Stomach (tissue), 9 donors: Measurements from ENCODE around the gene CITED4. TPM values are rescaled to one million over a fixed set of nuclear protein-coding genes. Genes with fewer than 3 reads are reported as not detected.

Source experiments
- DNase-seq, 2 donors: peaks; one replicate each; pipeline versions ENCODE4 v3.0.0 to v3.0.0-alpha.2; 2013 to 2019
- H3K27ac ChIP-seq, 5 donors: fragments of 200-600 bp in 4 of 5; sonication (generic) in 4 of 5; one replicate each; pipeline ENCODE4 v1.5.1; 2013 to 2019; ENCODE audit warnings: mild to moderate bottlenecking in 1 of 5, moderate library complexity in 1 of 5
- H3K27me3 ChIP-seq, 3 donors: fragments of 200-600 bp; sonication (generic); one replicate each; pipeline ENCODE4 v1.5.1; 2017 to 2019; ENCODE audit warnings: mixed run types in 1 of 3
- H3K36me3 ChIP-seq, 4 donors: fragments of 200-600 bp; sonication (generic); 1 replicate in 3 of 4; 2 replicates in 1 of 4; pipeline ENCODE4 v1.5.1; 2016 to 2019
- H3K4me1 ChIP-seq, 4 donors: fragments of 200-600 bp; sonication (generic); one replicate each; pipeline ENCODE4 v1.5.1; 2016 to 2019
- H3K4me3 ChIP-seq, 4 donors: fragments of 200-600 bp; sonication (generic) in 3 of 4; one replicate each; pipeline ENCODE4 v1.5.1; 2016 to 2019; ENCODE audit warnings: mild to moderate bottlenecking in 1 of 4
- H3K9me3 ChIP-seq, 4 donors: fragments of 200-600 bp; sonication (generic); one replicate each; pipeline ENCODE4 v1.5.1; 2016 to 2019
- CTCF ChIP-seq, 7 experiments: fragments of 450-650 bp in 4 of 7; fragments of 200-600 bp in 3 of 7; sonication (generic) in 3 of 7; IDR thresholded peaks; one replicate each; pipeline ENCODE4 v1.5.1; 2016 to 2019; ENCODE audit warnings: antibody characterized with exemption in 7 of 7, control low read depth in 2 of 7, mild to moderate bottlenecking in 1 of 7
- EP300 ChIP-seq: sonication (generic); formaldehyde crosslinking; IDR thresholded peaks from one replicate; pipeline ENCODE4 v1.6.1; 2017; ENCODE audit warnings: antibody characterized with exemption
- POLR2A ChIP-seq, 4 donors: fragments of 450-650 bp; IDR thresholded peaks; one replicate each; pipeline ENCODE4 v1.6.1; 2016; ENCODE audit warnings: antibody characterized with exemption in 4 of 4, control low read depth in 2 of 4, mild to moderate bottlenecking in 1 of 4, moderate library complexity in 1 of 4
- POLR2AphosphoS5 ChIP-seq, 3 donors: sonication (generic); formaldehyde crosslinking; IDR thresholded peaks; one replicate each; pipeline ENCODE4 v1.6.1; 2016; ENCODE audit warnings: antibody characterized with exemption in 3 of 3
- WGBS, 5 donors: extraction: QIAGEN DNeasy Blood & Tissue Kit in 3 of 5; methylation state at CpG; one replicate each; pipeline versions ENCODE4 v1.1.5 to v1.1.7; 2013 to 2018; 5-methylcytosine and 5-hydroxymethylcytosine counted together
- intact Hi-C: fragments of 100-400 bp; cut with DNase I; formaldehyde crosslinking; loops from one replicate; pipeline ENCODE4 v1.15.1; 2023; ENCODE audit warnings: low total_unique reads
- polyA plus RNA-seq, 3 donors: library from polyadenylated mRNA; stranded (reverse); fragments of 200-250 nt; gene quantifications; one replicate each; pipeline ENCODE4 v1.2.3, GENCODE V29; 2013
- total RNA-seq, 5 donors: library from RNA; depleted of rRNA; stranded (reverse); fragments of >200 nt; gene quantifications; one replicate each; pipeline versions ENCODE4 v1.1.0 to v1.2.3, GENCODE V29; 2014 to 2016
- donor health status: healthy with polysubstance abuse.
- donor health status: Bipolar disorder and iron deficiency.
- donor health status: healthy.

CITED4 gene
- total and polyA plus RNA-seq, 8 donors: 2.6 to 152 (median 28.7) TPM

DNA sequence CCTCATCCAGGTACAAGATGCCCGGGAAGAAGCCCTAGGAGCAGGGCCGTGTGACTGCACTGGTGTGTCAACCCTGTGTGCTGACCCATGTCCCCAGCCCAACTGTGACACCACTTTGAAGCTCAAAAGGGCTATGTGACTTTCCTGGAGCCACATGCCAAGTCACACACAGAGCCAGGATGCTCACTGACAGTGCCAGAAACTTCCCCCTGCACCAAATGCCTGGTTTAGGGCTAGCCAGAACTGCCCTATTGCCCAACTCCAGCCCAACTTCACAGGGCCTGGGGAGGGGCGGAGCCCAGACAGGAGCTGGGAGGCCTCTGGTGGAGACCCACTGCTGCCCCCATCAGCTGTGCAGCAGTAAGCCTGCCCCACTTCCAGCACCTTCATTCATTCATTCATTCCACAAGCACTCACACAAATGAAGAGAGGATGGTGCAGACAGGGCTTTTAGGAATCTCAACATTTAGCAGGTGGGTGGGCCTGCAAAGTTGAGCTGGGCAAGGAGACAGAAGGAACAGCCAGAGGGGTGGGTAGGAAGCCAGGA is 41.8 kb downstream of the CITED4 start:
- WGBS, 5 donors: 60 to 98% (median 92%) methylated on average over 2 to 3 of the region's 3 CpGs
- TF ChIP-seq POLR2AphosphoS5 (IDR thresholded peaks at IDR 0.05): no peak
- TF ChIP-seq EP300: no peak
- no peak for TF ChIP-seq CTCF (IDR thresholded peaks at IDR 0.05)
- no peak for TF ChIP-seq POLR2A (IDR thresholded peaks at IDR 0.05)
- H3K27ac ChIP-seq: no peak overlapping the region

GRCh38 chr1:40819101-40819500 is 43.1 kb downstream of the CITED4 start:
- intact Hi-C loops: no loop called here
- DNase-seq: no peak
- H3K27ac ChIP-seq: no peak overlapping the region
- TF ChIP-seq POLR2AphosphoS5 (IDR thresholded peaks at IDR 0.05) (no peak), CTCF (IDR thresholded peaks at IDR 0.05) (no peak), EP300 (no peak), POLR2A (IDR thresholded peaks at IDR 0.05) (no peak)
- H3K9me3 ChIP-seq: no peaks in the 10 kb centered on the region
- H3K36me3 ChIP-seq: peaks cover 0 to 9% (median 0%) of the 10 kb centered on the region in 4 donors
- peak overlapping the region in 1 of 4 donors; percentile 52 for H3K4me3 ChIP-seq
- H3K27me3 ChIP-seq: peaks cover 0 to 18% (median 4%) of the 10 kb centered on the region in 3 donors
- 58 to 84% (median 67%) methylated on average over 24 to 26 of the region's 26 CpGs for WGBS, 5 donors
- H3K4me1 ChIP-seq: peaks cover 6 to 36% (median 24%) of the 10 kb centered on the region in 4 donors

More for the DNA sequence above, 41.8 kb downstream of the CITED4 start:
- H3K4me1 ChIP-seq: peaks cover 6 to 48% (median 30%) of the 10 kb centered on the region in 4 donors
- peaks cover 0 to 18% (median 4%) of the 10 kb centered on the region in 3 donors for H3K27me3 ChIP-seq
- DNase-seq: no peak
- H3K9me3 ChIP-seq: no peaks in the 10 kb centered on the region
- intact Hi-C loops: no loop called here
- peaks cover 0 to 9% (median 0%) of the 10 kb centered on the region in 4 donors for H3K36me3 ChIP-seq
- H3K4me3 ChIP-seq: no peak overlapping the region

DNA sequence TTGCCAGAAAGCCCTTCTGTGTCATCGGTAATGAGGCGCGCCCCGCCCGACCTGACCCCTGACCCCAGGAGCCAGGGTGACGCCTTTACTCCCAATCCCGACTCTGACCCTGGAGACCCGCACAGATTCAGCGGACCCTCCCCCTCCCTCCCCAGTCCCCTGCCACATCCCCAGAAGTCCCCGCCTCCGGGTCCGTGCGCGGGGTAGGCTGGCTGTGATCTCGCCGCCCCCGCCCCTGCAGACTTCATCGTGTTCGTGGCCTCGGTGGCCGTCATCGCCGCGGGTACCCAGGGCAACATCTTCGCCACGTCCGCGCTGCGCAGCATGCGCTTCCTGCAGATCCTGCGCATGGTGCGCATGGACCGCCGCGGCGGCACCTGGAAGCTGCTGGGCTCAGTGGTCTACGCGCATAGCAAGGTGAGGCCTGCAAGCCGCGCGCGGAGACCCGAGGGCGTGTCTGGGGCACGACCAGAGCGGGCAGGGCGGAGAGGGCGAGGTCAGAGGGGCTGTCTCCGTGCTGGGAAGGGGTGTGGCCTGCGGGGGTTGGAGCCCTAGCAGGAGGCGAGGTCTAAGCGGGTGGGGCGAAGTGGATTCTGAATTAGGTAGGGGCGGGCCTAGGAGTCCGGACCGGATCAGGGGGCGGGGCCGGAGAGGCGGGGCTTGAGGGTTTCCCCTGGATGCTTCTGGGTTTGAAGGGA is 43.8 kb downstream of the CITED4 start:
- peak overlapping the region; percentile 35 to 52 (median 43) for H3K4me3 ChIP-seq
- DNase-seq: peak; percentile 66 to 89
- H3K4me1 ChIP-seq: peaks cover 6 to 36% (median 23%) of the 10 kb centered on the region in 4 donors
- intact Hi-C loops: no loop called here
- 6 to 18% (median 9%) methylated on average over 24 to 59 of the region's 59 CpGs for WGBS, 5 donors
- H3K27ac ChIP-seq: no peak overlapping the region
- H3K9me3 ChIP-seq: no peaks in the 10 kb centered on the region
- H3K36me3 ChIP-seq: peaks cover 0 to 9% (median 0%) of the 10 kb centered on the region in 4 donors
- TF ChIP-seq POLR2AphosphoS5 (IDR thresholded peaks at IDR 0.05) (no peak), CTCF (IDR thresholded peaks at IDR 0.05) (no peak), POLR2A (IDR thresholded peaks at IDR 0.05) (no peak), EP300 (no peak)
- peaks cover 0 to 18% (median 4%) of the 10 kb centered on the region in 3 donors for H3K27me3 ChIP-seq

DNA sequence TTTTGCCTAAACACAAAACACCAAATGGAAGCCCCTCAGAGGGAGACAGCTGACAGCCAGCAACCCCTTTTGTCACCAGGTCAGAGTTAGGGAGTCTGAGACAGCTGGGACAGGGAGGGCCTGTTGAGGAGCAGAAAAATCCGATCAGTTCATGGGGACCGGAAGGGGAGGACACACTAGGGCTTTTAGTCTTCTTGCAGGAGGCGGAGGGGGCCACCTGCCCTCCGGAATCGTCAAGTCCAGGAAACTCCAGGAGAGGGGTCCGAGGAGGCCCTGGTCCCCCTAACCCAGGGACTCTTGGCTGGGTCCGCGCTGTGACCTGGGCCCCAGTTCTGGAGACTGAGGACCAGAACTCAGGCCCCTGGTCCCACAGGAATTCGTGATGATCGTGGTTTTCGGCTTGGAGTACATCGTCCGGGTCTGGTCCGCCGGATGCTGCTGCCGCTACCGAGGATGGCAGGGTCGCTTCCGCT is 44.3 kb downstream of the CITED4 start:
- Histone ChIP-seq H3K36me3 (peaks cover 0 to 9% (median 0%) of the 10 kb centered on the region in 4 donors), H3K27ac (no peak overlapping the region), H3K4me3 (peak overlapping the region; percentile 35 to 52 (median 43)), H3K9me3 (no peaks in the 10 kb centered on the region), H3K27me3 (peaks cover 0 to 18% (median 4%) of the 10 kb centered on the region in 3 donors), H3K4me1 (peaks cover 6 to 36% (median 23%) of the 10 kb centered on the region in 4 donors)
- TF ChIP-seq EP300: no peak
- no peak for TF ChIP-seq CTCF (IDR thresholded peaks at IDR 0.05)
- no peak for TF ChIP-seq POLR2A (IDR thresholded peaks at IDR 0.05)
- no peak for TF ChIP-seq POLR2AphosphoS5 (IDR thresholded peaks at IDR 0.05)
- 37 to 63% (median 55%) methylated on average over 4 to 19 of the region's 19 CpGs for WGBS, 5 donors
- intact Hi-C loops: no loop called here
- DNase-seq: no peak
